Islet of Langerhans (tissue), 1 donor: ENCODE measurements around the gene SPAG6.
"Not testable (repeated sequence)": the region's sequence is repeated elsewhere in the genome, so short reads cannot be mapped to it uniquely, and the experiment has no call there.

Source experiments
- FAIRE-seq: peaks from one replicate; lab custom pipeline; 2011; peaks lifted over from hg19 to GRCh38; lab: Jason Lieb, UNC

Gene SPAG6

GRCh38 chr10:22341190-22341925 lies 3.9 kb upstream of the SPAG6 start:
- FAIRE-seq, result no peak

- no peak for FAIRE-seq
Measured at GRCh38 chr10:22341926-22342196, 3.4 kb upstream of the SPAG6 start.

DNA sequence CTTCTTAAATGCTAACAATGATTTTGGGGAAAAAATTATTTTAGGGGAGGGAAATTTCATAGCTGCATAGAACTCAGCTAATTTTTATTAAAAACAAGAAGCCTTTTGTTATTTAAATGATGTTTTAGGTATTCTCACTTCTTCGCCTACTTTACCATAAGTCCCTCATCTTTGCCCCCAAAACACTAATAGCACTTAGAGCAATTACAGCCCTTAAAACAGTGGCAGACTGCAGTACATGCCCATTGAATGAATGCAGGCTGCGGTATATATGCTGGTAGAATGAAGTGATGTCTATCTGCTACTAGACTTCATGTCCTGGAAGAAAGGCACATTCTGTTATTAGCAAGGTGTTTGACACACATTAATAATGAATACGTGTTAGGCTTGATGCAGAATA lies 2.9 kb upstream of the SPAG6 start:
- FAIRE-seq, result no peak

DNA sequence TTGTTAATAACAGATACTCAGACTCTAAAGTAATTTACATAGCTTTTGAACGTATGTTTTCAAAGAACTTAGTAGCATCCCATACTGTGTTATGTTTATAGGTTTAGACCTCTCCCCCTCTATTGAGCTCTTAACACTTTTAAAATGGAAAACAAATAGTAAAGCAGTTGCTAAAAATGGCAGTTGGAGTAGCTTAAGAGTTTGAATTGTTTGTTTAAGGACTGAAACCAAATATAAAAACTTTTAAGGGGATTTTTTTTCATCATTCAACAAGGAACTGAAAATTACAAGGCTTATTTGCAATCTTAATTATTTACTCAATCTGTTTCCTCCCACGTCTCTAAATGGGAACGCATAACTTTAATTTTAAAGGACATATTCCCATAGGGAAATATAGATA lies 1.6 kb upstream of the SPAG6 start:
- FAIRE-seq, result no peak

DNA sequence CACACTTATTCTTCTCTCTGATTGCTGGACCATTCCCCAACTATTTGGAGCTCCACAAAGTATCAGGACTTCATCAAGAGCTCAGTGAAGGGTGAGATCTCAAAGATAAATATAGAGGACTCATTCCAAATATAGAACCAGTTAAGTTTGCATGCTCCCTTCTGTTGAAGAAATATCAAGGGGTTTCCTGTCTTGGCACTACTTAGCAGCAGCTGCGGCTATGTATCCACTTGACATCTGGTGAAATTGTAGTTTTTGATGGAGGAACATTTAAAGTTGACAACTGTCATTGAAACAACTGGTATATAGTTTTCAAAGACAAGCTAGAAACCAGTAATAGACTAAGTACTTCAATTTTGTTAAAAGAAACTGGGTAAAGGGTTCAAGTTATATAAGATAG lies 1.0 kb upstream of the SPAG6 start:
- FAIRE-seq, result no peak

DNA sequence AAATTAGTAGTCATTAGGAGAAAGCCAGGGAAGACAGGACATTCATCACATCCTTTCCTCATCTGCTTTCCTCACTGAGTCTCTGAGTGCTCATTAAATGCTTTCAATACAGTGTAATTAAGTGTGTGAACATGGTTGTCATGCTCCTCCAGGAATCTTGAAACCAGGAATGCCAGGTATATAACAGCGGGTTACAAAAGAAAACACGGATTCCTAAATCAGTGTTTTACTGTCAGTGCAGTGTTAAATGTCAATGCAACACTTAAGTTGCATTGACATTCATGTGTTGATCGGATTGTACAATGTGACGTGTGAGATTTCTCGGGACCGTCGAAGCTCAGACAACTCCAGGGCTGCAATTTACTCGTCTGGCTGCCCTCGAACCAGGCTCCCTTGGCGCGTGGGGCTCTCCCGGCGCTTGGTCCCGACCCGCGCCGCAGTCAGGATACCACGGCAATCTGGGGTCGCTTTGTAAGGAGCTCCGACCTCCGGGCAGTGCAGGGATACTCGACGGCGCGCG lies 455 bp upstream of the SPAG6 start:
- FAIRE-seq, result no peak

DNA sequence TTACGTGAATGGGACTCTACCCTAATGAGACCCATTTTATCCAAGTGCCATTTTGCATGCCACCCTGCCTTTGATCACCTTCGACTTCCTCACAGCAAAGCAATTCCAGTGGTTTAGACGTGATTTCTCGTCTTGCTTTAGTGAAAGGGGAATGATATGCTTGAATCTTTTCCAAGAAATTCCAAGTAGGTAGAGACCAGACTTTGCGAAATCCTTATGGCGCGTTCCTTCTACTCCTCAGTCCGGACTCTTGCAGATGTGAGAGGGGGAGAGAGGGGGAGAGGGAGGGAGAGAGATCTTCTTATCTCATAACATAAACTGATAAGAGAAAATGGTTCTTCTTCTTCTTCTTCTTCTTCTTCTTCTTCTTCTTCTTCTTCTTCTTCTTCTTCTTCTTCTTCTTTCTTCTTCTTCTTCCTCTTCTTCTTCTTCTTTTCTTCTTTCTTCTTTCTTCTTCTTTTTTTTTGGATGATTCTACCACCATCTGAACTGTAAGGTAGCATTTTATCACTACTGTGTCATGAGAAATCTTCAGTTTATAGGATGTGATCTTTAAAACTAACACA lies 883 bp downstream of the SPAG6 start:
- no peak for FAIRE-seq

- no peak for FAIRE-seq
Measured at GRCh38 chr10:22349755-22350154, 4.5 kb downstream of the SPAG6 start.

GRCh38 chr10:22351131-22351703 lies 5.9 kb downstream of the SPAG6 start:
- no peak for FAIRE-seq

DNA sequence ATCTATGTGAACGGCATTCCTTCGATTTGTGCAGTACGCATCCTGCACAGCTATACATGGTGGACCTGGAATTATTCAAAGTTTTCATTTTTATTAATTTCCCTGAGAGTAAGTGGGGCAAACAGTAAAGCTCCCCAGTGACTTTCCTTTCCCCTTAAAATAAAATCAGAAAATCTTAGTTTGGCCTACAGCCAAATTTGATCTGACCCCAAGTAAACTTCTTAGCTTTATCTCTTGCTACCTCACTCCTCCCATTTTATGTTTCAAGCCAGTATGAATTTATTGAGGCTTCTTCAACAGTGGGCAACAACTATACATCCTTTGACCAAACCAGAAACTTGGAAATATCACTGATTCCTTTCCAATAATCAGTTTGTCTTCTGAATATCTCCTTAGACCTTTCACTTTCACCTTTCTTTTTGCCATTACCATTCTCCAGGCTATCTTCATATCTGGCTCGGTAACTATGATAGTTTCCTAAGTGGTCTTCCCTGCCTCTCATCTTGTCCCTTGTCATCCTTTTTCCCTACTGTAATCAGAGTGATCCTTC lies 11.1 kb downstream of the SPAG6 start:
- no peak for FAIRE-seq

DNA sequence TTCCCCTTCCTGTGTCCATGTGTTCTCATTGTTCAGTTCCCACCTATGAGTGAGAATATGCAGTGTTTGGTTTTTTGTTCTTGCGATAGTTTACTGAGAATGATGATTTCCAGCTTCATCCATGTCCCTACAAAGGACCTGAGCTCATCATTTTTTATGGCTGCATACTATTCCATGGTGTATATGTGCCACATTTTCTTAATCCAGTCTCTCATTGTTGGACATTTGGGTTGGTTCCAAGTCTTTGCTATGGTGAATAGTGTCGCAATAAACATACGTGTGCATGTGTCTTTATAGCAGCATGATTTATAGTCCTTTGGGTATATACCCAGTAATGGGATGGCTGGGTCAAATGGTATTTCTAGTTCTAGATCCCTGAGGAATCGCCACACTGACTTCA lies 12.5 kb downstream of the SPAG6 start:
- not testable (repeated sequence) for FAIRE-seq

DNA sequence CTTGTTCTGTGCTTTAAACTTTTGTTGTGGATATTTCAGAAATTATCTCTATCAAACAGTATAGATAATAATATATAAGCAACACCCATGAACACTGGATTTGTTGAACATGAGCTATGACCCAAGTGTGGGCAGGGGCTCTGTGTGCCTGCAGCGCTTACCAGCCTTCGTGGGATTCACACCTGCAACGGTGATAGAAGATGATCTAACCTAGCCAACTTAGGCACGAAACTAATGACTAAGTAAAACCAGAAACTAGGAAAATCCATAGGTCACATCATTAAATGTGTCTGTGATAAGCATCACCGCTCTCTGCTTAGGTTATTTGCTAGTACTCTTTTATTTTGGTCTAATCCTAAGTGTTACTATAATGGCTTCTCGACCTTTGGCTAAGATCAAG lies 18.0 kb downstream of the SPAG6 start:
- no peak for FAIRE-seq

DNA sequence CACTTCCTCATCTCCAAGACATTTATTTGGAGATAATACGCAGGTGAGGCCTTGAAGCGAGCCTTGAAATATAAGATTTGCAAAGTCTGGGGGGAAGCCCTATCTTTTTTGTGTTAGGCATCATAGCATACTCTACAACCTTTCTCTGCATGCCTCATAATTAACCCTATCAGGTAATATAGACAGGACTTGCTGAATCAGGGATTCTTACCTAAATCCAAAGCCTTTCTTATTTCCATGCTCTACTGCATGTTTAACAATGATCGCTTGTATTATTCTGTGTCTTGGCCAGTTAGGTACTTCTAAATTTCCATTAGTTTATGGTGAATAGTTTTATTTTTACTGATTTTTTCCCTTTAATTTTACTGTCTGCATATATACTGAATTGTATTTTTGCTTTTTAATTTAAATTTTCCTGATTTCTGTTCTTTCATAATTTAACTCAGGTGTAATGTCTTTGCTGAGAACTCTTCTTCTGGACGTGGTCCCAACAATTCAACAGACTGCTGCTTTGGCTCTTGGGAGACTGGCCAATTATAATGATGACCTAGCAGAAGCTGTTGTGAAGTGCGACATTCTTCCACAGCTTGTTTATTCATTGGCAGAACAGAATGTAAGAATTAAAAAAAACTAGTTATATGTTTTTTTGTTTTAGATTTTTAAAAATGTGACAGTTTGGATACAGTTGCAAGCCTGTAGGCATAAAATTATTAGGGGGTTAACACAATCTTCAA lies 19.3 kb downstream of the SPAG6 start:
- no peak for FAIRE-seq

DNA sequence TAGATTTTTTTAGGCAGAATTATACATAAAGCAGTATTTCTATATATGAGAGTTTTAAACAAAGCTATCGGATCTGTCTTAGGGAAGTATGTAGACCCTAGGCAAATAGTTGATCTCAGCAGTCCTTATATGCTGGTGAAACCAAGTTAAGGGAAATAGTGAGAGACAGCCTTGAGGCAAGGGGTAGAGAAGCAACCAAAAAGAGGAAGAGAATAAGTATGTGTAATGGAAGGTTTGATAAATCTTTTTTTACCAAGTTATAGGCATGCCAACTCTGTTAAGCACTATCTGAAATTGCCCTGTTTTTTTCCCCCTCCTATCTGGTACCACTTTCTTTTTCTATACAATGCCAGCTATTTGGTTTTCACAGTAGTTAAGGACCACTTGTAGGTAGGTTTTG lies 19.9 kb downstream of the SPAG6 start:
- no peak for FAIRE-seq

- FAIRE-seq, result no peak
Measured at GRCh38 chr10:22365644-22366434, 20.5 kb downstream of the SPAG6 start.

GRCh38 chr10:22366435-22366703 lies 21.1 kb downstream of the SPAG6 start:
- FAIRE-seq, result no peak

GRCh38 chr10:22366771-22367170 lies 21.5 kb downstream of the SPAG6 start:
- no peak for FAIRE-seq

- FAIRE-seq, result no peak
Measured at GRCh38 chr10:22367471-22367870, 22.2 kb downstream of the SPAG6 start.

- no peak for FAIRE-seq
Measured at GRCh38 chr10:22368402-22368801, 23.1 kb downstream of the SPAG6 start.

DNA sequence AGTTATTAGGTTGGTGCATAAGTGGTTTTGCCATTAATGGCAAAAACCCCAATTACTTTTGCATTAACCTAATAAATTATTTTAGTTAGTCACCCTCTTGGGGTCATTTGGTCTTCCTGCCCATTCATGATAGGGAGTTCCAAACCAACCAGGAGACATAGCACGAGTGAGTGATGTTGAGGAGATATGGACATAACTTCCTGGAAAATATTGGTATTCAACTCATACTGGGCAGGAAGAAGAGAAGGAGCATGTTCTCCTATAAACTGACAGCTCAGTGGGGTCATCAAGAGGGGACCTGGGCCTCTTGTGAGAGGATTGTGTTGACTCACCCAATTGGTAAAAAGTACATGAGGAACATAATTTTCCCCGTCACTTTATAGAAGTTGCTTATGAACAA lies 23.7 kb downstream of the SPAG6 start:
- no peak for FAIRE-seq

- FAIRE-seq, result peak; percentile 9
Measured at GRCh38 chr10:22369434-22370072, 24.3 kb downstream of the SPAG6 start.

- no peak for FAIRE-seq
Measured at GRCh38 chr10:22370320-22370719, 25.0 kb downstream of the SPAG6 start.
